HG02678 (cell line): Measurements from ENCODE around the gene TBC1D23.
"Not testable (repeated sequence)": the region's sequence is repeated elsewhere in the genome, so short reads cannot be mapped to it uniquely, and the experiment has no call there.

ENCODE experiments used
- ATAC-seq: cut with Tn5 transposase; IDR thresholded peaks from one replicate; pipeline ENCODE4 v1.9.1; 2021; ENCODE audit warnings: mild to moderate bottlenecking, moderate library complexity; ENCODE audit not compliant: unreplicated experiment

The TBC1D23 gene

DNA sequence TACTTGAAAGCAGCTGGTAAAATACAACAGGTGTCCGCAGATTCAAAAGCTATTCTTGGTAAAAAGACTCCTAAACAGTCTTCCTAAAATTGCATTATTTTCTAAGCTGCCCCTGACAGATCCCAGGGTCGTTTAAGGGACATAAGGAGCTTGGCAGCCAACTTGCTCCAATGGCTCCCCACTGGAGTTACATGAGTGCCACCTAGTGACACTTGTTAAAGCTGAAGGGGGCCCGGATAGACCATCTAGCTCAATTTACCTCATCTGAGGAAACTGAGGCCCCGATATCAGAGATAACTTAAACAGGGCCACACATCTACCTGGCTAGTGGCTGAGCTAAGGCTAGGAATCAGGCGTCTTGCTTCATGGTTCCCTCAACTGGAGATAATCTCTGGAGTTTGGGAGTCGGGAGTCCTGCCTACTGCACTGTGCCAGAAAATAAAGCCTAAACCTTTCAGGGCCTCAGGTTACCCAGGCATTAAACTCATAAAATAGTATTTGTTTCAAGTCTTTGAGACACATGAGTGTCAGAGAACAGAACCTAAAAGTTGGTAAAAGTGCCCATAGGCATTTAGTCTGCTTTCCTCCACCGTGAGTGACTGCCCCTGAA is 6.5 kb upstream of the TBC1D23 start:
- ATAC-seq, result peak; percentile 74

DNA sequence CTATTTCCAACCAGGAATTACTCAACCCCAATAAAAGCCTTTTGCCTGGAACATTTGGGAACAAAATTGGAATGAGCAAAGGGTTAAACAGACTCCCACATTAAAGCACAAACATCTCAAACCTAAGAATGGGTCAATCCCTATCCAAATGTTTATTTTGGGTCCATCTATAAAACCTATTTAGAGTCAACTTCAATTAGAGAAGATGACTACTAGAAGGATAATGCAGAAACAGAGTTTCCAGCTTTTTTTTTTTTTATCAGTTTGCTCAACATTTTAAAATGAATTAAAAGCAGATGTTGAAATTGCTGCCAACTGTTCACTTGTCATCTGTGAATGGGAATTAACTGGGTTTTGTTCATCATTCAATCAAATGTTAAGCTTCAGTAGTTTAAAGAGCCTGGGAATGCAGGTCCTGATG is 4.1 kb upstream of the TBC1D23 start:
- no peak for ATAC-seq

DNA sequence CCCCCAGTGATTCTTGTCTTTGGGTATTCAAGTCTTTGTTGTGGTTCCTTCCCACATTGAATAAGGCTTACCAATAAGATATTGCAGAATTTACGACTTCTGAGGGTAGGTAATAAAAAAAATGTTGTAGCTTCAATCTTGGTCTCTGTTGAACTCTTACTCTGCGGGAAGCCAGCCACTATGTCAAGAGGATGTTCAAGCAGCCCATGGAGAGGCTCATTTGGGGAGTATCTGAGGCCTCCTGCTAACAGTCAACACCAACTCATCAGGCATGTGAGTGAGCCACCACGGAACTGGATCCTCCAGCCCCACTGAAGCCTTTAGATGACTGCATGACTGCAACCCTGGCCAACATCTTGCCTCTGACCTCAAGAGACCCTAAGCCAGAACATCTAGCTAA is 3.2 kb upstream of the TBC1D23 start:
- no peak for ATAC-seq

DNA sequence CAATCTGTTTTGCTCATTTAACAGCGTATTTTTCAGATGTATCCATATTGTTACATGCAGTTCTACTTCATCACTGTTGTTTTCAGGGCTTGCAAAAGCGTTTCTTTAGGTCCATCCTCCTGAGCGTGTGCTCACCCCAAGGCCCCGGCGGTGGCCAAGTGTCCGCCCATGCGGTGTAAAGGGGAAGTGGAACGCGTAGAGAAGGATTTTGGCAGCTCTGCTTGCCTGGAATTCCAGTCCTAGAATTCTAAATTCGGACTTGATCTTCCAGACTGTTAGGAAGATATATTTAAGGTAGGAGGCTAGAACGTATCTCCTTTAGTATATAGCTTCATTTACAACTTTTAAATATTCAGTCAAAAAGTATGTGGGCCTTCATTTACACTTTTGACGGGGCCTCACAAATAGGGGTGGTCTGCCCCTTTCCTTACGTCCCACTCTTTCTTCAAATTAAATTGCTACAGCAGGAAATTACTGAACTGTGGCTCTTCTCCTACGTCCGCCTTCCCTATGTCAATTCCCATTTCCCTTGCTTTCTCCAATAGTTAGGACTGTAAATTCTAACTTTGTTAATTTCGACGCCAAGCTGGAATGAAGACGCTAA is 609 bp upstream of the TBC1D23 start:
- ATAC-seq, result no peak

DNA sequence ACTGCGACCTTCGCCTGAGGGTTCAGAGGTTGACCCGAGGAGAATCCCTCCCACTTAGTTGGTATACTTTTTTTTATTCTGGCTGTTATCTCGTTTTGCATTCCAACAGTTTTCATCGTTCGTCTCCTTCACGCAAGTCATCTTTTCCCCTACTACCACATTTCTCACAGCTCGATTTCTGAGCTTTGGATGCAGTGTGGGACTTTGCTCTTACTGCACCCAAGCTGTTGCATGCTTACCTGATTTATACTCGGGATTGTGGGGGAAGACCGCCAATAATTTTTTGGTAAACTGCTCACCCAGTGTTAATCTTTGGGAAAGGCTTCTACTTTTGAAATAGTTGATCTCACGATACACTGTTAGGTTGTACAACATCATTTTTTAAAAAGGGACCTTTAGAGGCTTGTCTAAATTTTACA is 702 bp downstream of the TBC1D23 start:
- no peak for ATAC-seq

DNA sequence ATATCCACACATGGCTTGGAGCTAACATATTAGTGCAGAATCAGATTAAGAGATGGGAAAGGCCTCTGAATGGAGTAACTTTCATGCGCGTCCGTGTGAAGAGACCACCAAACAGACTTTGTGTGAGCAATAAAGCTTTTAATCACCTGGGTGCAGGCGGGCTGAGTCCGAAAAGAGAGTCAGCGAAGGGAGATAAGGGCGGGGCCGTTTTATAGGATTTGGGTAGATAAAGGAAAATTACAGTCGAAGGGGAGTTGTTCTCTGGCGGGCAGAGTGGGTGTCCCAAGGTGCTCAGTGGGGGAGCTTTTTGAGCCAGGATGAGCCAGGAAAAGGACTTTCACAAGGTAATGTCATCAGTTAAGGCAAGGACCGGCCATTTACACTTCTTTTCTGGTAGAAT is 2.1 kb downstream of the TBC1D23 start:
- not testable (repeated sequence) for ATAC-seq

DNA sequence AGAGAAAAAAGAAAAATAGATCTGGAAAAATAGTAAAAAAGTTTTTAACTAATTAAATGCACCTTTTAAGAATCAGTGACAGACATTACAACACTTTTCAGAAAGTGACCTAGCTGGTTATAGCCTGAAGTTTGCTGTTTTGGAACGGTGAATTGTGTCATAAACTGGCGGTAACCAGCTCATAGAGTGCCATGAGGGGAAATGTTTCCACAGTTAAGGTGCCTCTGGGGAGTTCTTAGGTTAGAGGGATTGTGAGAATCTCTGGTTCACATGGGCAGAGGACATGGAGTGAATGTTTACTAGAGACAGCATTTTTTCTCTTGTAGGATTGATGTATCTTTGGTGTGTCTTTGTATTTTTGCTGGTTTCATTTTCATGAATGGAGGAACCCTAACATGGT is 2.8 kb downstream of the TBC1D23 start:
- ATAC-seq, result no peak

DNA sequence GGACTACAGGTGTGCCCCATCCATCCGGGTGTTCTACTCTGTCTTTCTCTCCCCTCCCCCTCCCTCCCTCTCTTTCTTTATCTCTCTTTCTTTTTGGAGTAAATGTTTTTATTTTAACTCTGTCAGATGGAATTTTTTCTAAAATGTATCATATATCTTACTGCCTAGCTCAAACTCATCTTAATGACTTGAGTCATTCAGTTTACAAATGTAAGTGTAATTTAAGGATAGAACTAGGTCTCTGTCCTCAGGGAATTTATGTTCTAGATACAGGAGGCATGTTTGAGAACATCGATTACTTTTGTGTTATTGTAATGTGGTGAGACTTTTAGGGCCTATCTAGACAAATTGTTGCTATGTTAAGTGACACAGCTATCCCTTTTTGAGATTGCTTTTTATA is 3.5 kb downstream of the TBC1D23 start:
- ATAC-seq, result no peak

DNA sequence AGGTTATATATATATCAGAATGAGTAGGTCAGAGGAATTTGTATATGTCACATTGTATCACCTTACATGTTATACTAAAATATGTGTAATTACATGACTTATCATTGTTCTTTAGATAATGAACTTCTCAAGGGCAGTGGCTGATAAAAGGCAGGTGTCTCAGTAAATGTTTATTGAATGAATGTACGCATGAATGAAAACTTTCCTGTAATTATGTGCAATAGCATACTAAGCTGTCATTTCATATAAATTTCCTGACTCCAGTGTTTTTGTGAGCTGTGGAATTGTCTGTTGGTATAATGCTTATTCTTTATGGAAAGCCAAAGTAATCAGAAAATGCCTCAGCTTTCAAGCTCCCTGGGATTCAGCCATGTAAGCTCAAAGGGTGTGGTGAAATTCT is 4.2 kb downstream of the TBC1D23 start:
- no peak for ATAC-seq

DNA sequence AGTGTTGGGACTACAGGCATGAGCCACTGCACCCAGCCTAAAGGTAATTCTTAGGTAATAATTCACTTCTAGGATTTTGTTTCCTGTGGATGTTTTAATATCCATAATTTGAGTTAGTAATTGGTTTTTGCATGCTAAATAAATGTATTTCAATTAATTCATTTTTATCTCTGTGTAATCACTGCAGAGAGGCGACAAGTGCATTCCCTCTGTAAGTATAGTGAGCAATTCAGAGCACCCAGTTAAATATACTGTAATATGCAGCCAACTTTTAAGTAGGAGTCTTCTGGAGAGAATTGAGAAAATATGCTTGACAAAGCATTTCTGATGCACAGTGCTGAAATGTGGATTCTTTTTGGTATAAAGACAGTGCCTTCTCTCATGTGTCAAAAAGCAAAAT is 5.7 kb downstream of the TBC1D23 start:
- ATAC-seq, result no peak

DNA sequence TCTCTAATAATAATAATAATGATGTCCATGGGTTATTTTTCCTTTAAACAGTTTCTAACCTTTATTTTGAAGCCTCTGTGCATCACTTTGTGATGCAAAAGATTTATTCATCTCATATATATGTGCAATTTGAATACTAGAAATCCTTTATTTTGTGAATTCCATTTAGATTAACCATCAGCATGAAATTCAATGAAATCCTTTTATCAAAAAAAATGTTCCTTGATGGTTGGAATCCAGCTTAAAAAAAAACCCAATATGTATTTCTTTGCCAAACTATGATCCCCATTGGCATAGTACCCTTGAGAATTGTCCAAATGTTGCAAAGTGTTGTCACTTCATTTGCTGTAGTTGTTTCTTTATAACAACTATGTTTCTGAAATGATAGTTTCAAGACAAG is 7.4 kb downstream of the TBC1D23 start:
- ATAC-seq, result no peak

DNA sequence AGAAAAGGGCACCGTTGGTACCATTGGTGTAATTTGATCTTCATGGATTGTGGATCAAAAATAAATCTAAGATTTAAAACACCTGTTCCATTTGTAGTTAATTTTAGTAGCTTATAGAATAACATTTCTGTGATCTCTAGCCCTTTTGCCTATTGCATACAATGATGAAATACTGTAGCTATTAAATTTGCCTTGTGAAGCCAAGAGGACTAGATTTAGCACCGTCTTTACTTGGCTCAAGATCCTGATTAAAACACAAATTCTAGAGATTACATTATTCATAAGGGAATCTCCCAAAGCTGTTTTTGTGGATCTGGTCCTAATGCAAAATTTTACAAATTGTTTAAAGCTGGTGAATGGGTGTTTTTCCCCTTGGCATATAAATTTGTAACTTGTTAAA is 8.2 kb downstream of the TBC1D23 start:
- ATAC-seq, result no peak

DNA sequence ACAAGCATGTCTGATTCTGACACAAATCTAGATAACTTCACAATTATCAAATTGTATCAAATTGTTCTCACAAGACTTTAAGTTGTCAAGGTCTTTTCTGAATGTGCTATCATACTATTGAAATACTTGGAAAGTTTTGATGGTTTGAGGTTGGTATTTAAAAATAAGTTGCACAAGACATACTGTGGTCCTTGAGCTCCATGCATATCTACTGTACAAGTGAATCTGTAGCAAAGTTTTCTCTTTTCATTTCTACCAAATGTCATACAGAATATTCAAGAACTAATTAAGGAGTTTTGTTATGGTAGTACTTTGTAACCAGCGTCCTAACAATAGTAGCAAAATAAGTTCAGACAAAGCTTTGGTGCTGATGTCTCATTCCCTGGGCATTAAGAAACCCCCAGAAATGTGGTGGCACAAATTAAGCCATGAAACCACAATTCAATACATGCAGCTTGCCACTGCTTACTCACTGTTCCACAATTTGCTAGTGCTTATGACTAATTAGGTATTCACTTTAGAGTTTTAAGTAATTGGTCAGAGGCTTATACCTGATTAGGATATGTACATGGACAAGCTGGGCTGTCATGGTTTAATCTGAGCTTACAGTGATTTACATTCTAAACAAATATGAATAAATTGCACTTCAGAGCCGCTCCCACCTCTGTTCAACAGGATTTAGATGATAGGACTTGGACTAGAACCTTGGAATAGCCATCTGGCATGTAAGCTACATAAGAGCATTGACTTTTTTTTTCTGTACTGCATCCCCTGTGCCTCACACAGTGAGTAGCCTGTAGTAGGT is 8.8 kb downstream of the TBC1D23 start:
- ATAC-seq, result no peak

DNA sequence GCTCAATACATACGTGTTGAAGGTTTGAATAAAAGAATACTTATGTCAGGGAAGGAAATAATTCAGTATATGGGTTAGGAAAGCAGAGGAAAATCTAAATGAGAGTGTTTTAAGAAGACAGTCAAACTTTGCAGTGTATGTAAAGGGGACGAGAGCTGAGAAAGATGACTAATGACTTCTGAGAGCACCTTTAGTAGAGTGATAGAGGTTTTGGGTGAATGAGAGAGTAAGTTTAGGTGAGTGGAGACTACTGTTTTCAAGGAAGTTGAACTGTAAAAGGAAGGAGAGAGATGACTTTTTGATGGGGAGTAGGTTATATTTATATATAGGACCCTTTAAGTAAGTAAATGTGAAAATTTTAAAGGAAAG is 9.4 kb downstream of the TBC1D23 start:
- ATAC-seq, result no peak

DNA sequence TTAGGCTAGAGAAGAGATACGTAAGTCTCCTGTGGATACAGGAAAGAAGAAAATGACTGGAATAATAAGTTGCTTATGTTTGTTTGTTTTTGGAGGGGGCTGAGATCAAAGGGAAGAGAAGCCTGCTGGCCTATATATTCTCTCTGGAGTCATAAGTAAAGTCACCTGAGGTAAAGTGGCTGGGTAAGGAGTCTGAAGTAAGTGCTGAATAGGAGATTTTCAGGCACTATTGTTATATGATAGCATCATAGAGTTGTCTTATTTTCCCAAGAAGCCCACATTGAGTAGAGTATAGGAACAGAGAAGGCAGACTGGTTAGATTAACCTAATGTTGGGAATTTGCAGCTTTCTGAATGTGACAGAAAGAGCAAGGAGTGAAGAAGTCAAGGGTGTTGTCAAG is 10.7 kb downstream of the TBC1D23 start:
- no peak for ATAC-seq

DNA sequence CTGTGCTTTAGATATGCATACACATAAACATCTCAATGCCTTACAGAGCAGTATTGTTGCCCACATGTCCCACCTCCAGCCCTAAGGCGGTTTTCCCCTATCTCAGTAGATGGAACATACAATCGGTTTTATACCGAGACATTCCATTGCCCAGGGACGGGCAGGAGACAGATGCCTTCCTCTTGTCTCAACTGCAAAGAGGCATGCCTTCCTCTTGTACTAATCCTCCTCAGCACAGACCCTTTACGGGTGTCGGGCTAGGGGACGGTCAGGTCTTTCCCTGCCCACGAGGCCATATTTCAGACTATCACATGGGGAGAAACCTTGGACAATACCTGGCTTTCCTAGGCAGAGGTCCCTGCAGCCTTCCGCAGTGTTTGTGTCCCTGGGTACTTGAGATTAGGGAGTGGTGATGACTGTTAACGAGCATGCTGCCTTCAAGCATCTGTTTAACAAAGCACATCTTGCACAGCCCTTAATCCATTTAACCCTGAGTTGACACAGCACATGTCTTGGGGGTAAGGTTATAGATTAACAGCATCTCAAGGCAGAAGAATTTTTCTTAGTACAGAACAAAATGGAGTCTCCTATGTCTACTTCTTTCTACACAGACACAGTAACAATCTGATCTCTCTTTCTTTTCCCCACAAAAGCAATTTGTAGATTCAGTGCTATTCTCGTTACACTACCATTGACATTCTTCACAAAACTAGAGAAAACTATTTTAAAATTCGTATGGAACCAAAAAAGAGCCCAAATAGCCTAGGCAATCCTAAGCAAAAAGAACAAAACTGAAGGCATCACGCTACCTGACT is 12.2 kb downstream of the TBC1D23 start:
- ATAC-seq, result not testable (repeated sequence)

DNA sequence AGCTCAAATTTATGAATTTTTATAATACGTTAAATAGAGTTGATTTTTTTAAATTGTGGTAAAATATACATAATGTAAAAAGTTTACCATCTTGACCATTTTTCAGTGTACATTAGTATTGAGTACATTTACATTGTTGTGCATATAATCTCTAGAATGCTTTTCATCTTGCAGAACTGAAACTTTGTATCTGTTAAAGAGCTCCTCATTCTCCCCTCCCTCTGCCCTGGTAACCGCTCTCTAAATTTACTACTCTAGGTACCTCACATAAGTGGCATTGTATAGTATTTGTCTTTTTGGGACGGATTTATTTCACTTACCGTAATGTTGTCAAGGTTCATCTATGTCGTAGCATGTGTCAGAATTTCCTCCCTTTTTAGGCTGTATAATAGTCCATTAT is 13.6 kb downstream of the TBC1D23 start:
- no peak for ATAC-seq

DNA sequence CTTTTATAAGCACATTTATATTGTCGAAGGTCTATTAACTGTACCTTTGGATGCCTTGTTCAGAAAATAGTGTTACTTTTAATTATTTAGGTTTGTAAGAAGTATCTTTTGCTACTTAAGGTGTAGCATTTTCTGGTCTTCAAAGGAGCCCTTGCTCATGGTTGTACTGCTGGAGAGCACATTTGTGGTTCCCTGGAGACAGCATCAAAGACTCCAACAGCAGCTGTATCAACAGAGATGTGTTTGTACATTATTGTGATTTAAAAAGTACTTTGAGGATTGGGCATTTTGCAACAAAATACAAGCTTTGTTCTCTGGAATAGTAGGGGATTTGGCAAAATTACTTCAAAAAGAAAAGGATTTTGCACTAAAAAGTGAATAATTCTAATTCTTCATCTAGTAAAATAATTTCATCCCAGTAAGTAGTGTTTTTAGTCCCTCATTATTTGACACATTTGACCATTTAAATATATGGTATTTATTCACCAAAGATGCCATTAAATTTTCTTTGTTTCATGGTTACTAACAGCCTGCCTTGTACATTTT is 16.5 kb downstream of the TBC1D23 start:
- no peak for ATAC-seq

DNA sequence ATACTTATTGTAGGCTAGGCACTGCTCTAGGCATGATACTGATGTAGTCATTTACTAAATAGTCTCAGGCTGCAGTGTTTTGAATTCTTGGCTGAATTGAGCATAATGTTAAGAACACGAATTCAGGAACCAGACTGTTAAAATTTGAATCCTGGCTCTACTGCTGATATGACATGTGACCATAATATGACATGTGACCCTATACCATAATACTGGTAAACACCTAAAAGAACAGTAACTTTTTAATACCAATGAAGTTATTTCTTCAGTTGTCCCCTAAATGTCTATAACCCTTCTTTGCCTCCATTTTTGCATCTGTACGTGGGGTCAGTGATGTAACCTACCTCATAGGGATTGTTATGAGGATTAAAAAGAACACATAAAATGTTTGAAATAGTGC is 18.1 kb downstream of the TBC1D23 start:
- no peak for ATAC-seq

DNA sequence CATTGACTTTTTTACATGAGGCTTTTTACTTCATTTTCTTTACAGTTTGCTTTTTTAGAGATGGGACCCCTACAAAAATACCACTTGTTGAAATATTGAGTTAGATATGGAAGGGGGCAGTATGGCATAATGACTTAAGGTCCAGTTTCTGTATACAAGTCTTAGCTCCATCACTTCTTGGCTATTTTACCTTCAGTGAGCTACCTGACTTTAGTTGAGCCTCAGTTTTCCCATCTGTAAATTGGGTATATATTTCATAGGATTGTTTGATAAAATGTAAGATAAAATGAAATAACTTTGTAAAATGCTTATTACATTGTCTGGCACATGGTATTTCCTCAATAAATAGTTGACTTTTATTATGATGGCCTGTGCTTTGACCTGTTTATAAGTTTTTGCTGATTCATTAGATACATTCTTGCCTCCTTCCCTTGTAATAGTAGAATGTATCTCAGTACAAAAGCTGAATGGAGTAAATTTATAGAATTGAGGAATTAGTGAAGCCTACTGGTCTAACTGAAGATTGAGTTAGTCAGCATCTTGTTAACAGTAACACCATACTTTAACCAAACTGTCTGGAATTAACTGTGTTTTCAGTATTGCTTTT is 27.6 kb downstream of the TBC1D23 start:
- no peak for ATAC-seq

DNA sequence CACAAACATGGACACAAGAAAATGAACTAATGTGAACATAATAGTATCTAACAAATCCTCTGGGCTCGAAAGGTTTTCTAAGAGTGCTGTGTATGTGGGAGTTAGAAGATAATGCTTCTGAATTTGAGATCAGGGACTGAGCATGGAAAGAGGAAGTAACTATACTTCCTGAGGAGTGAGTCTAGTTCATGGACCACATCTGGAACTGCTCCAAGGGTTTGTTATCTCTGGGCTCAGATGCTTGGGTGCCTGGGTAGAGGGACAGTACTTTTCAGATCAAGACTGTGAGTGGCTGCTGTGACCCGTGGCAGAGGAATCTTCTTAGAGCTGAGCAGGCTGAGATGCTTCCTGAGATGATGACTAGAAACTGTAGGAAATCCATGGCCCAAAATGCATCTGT is 28.5 kb downstream of the TBC1D23 start:
- no peak for ATAC-seq
